SK-N-SH (cell line): ENCODE measurements around the gene ADD1. TPM values are rescaled to one million over a fixed set of nuclear protein-coding genes. Genes with fewer than 3 reads are reported as not detected.

ENCODE experiments used
- CTCF ChIA-PET: fragments of 300-600, 350-600 bp; formaldehyde crosslinking; extraction: SDS; loops from one replicate; lab custom pipeline; 2021; lab: Yijun Ruan, JAX
- POLR2A ChIA-PET: fragments of 350-600 bp; sonication (Branson Sonifier 250); formaldehyde crosslinking; extraction: SDS; loops from one replicate; lab custom pipeline; 2020; ENCODE audit warnings: antibody characterized with exemption, inconsistent platforms; lab: Yijun Ruan, JAX
- DNase-seq: peaks from one replicate; pipeline ENCODE4 v3.0.0; 2012
- H2AFZ ChIP-seq: fragments of 200-600 bp; sonication (generic); 2 replicates; pipeline ENCODE4 v1.8.1; 2016; ENCODE audit warnings: antibody characterized with exemption, mild to moderate bottlenecking, low read depth
- H3F3A ChIP-seq: fragments of 200-600 bp; sonication (generic); replicated peaks from 2 replicates; pipeline ENCODE3; 2016; ENCODE audit warnings: antibody characterized with exemption, mild to moderate bottlenecking; ENCODE audit not compliant: insufficient read depth
- H3K27ac ChIP-seq, 2 experiments: fragments of 200-500 bp in 1 of 2; fragments of 200-600 bp in 1 of 2; sonication (Bioruptor generic) in 1 of 2; sonication (generic), shearing (Covaris generic) in 1 of 2; 2 replicates each; pipeline versions ENCODE4 v1.5.1 to v1.6.1; 2014 to 2016; ENCODE audit warnings: low read depth in 2 of 2, inconsistent platforms in 1 of 2, low read length in 1 of 2, mild to moderate bottlenecking in 1 of 2, mixed read lengths in 1 of 2
- H3K27me3 ChIP-seq: fragments of 200-600 bp; sonication (generic), shearing (Covaris generic); 2 replicates; pipeline ENCODE4 v1.6.1; 2016; ENCODE audit warnings: mixed run types; ENCODE audit not compliant: insufficient read depth
- H3K36me3 ChIP-seq, 2 experiments: fragments of 200-500 bp in 1 of 2; fragments of 200-600 bp in 1 of 2; sonication (Bioruptor generic) in 1 of 2; sonication (generic) in 1 of 2; replicated peaks in 1 of 2; 2 replicates each; pipeline versions ENCODE3 to v1.5.1; 2014 to 2016; ENCODE audit warnings: low read length in 1 of 2, mild to moderate bottlenecking in 1 of 2; ENCODE audit not compliant: insufficient read depth in 2 of 2, control insufficient read depth in 1 of 2
- H3K4me1 ChIP-seq, 2 experiments: fragments of 200-500 bp in 1 of 2; fragments of 200-600 bp in 1 of 2; sonication (Bioruptor generic) in 1 of 2; sonication (generic), shearing (Covaris generic) in 1 of 2; 2 replicates each; pipeline versions ENCODE4 v1.5.1 to v1.6.1; 2014 to 2016; ENCODE audit warnings: low read depth in 1 of 2, low read length in 1 of 2, mixed run types in 1 of 2; ENCODE audit not compliant: insufficient read depth in 2 of 2, control insufficient read depth in 1 of 2
- H3K4me2 ChIP-seq: fragments of 200-600 bp; sonication (generic), shearing (Covaris generic); 2 replicates; pipeline ENCODE4 v1.6.1; 2017; ENCODE audit warnings: mixed run types
- H3K4me3 ChIP-seq, 2 experiments: fragments of 200-500 bp in 1 of 2; fragments of 200-600 bp in 1 of 2; sonication (Bioruptor generic) in 1 of 2; sonication (generic), shearing (Covaris generic) in 1 of 2; 2 replicates each; pipeline versions ENCODE4 v1.5.1 to v1.8.1; 2014 to 2016; ENCODE audit warnings: low read depth in 2 of 2, inconsistent platforms in 1 of 2, low read length in 1 of 2, mild to moderate bottlenecking in 1 of 2, mixed read lengths in 1 of 2, moderate library complexity in 1 of 2
- H3K79me2 ChIP-seq: fragments of 200-600 bp; sonication (generic); 2 replicates; pipeline ENCODE4 v1.8.1; 2017; ENCODE audit warnings: mild to moderate bottlenecking; ENCODE audit not compliant: insufficient read depth
- H3K9ac ChIP-seq: fragments of 200-600 bp; sonication (generic); 2 replicates; pipeline ENCODE4 v1.6.1; 2017; ENCODE audit warnings: mixed run types
- H3K9me2 ChIP-seq: fragments of 200-600 bp; sonication (generic); 2 replicates; pipeline ENCODE4 v1.6.1; 2017; ENCODE audit warnings: mixed run types
- H3K9me3 ChIP-seq: fragments of 200-600 bp; sonication (generic); 2 replicates; pipeline ENCODE4 v1.6.1; 2017; ENCODE audit warnings: mixed run types, mild to moderate bottlenecking, moderate library complexity
- H4K20me1 ChIP-seq: fragments of 200-600 bp; sonication (generic); 2 replicates; pipeline ENCODE4 v1.6.1; 2017; ENCODE audit warnings: mild to moderate bottlenecking, mixed run types; ENCODE audit not compliant: insufficient read depth
- CHD2 ChIP-seq: fragments of 150-350 bp; IDR thresholded peaks from 2 replicates; pipeline ENCODE4 v1.6.1; 2018; ENCODE audit warnings: low read length; ENCODE audit not compliant: partially characterized antibody
- ELF1 ChIP-seq: IDR thresholded peaks from 2 replicates; pipeline ENCODE4 v1.4.0; 2012
- EP300 ChIP-seq, 2 experiments: IDR thresholded peaks; 2 replicates each; pipeline versions ENCODE4 v1.4.0 to v1.6.1; 2012; ENCODE audit warnings: borderline replicate concordance in 1 of 2, low read depth in 1 of 2, low read length in 1 of 2
- FOSL2 ChIP-seq: IDR thresholded peaks from 2 replicates; pipeline ENCODE4 v1.4.0; 2012; ENCODE audit warnings: low read depth, mild to moderate bottlenecking, moderate library complexity, borderline replicate concordance
- FOXJ3 ChIP-seq: sonication (generic); formaldehyde crosslinking; IDR thresholded peaks from 2 replicates; pipeline ENCODE4 v1.5.1; 2020; ENCODE audit warnings: mild to moderate bottlenecking, missing genetic modification reagents
- FOXM1 ChIP-seq: IDR thresholded peaks from 2 replicates; pipeline ENCODE4 v1.4.0; 2012; ENCODE audit warnings: low read depth, mild to moderate bottlenecking
- GABPA ChIP-seq: IDR thresholded peaks from 2 replicates; pipeline ENCODE4 v1.4.0; 2012; ENCODE audit warnings: low read depth, mild to moderate bottlenecking
- GATA2 ChIP-seq: sonication (generic); formaldehyde crosslinking; IDR thresholded peaks from 2 replicates; pipeline ENCODE4 v1.5.0; 2020; ENCODE audit warnings: mild to moderate bottlenecking, missing genetic modification reagents
- PBX3 ChIP-seq: IDR thresholded peaks from 2 replicates; pipeline ENCODE4; 2012
- POLR2AphosphoS5 ChIP-seq: IDR thresholded peaks from 2 replicates; pipeline ENCODE4 v1.6.1; 2012; ENCODE audit warnings: low read depth, low read length
- RAD21 ChIP-seq: IDR thresholded peaks from 2 replicates; pipeline ENCODE4 v1.6.1; 2012; ENCODE audit warnings: mild to moderate bottlenecking, low read length
- REST ChIP-seq: IDR thresholded peaks from 2 replicates; pipeline ENCODE4 v1.6.1; 2012; ENCODE audit warnings: mild to moderate bottlenecking, low read depth, low read length, moderate library complexity
- RFX5 ChIP-seq: IDR thresholded peaks from 2 replicates; pipeline ENCODE4 v1.6.1; 2012; ENCODE audit warnings: mild to moderate bottlenecking, improper control_type of control experiment, low read length
- SIN3A ChIP-seq: IDR thresholded peaks from 2 replicates; pipeline ENCODE4 v1.6.1; 2012; ENCODE audit warnings: low read depth, mild to moderate bottlenecking, low read length, moderate library complexity, borderline replicate concordance
- TCF12 ChIP-seq: IDR thresholded peaks from 2 replicates; pipeline ENCODE4 v1.4.0; 2012
- TEAD4 ChIP-seq: IDR thresholded peaks from 2 replicates; pipeline ENCODE4 v1.4.0; 2012; ENCODE audit warnings: mild to moderate bottlenecking, borderline replicate concordance; ENCODE audit not compliant: insufficient read depth
- WGBS: methylation state at CpG from one replicate; pipeline ENCODE4 v1.1.6; 2017; ENCODE audit warnings: low lambda C conversion rate; 5-methylcytosine and 5-hydroxymethylcytosine counted together
- polyA plus RNA-seq, 3 experiments: library from polyadenylated mRNA; depleted of rRNA; stranded (reverse); fragments of >200 nt; gene quantifications; 2 replicates each; pipeline ENCODE4 v1.2.3, GENCODE V29; 2012

The ADD1 gene
- polyA plus RNA-seq, 1 of the 3 experiments (the other 2 are of a cell fraction) = 155 TPM

- DNase-seq = no peak
- Histone ChIP-seq H3K4me3 (no peak overlapping the region), H3F3A (peaks cover 3% of the 10 kb centered on the region), H3K79me2 (peaks cover 72% of the 10 kb centered on the region; the same call in 1 of the 2 replicates), H3K9me2 (no peaks in the 10 kb centered on the region), H3K36me3 (peaks cover 20 to 49% of the 10 kb centered on the region in 2 experiments), H4K20me1 (peaks cover 17% of the 10 kb centered on the region), H3K27me3 (no peaks in the 10 kb centered on the region), H3K9ac (no peak overlapping the region), H3K9me3 (no peaks in the 10 kb centered on the region), H3K4me1 (peaks cover 0 to 22% of the 10 kb centered on the region in 2 experiments; a peak in 2 of 4 replicates), H3K4me2 (no peak overlapping the region), H3K27ac (no peak overlapping the region), H2AFZ (no peak overlapping the region)
- ChIA-PET CTCF (interaction anchor here (0.6 to 1.0 kb wide), 2 partner anchors 16 to 387 kb away, joined by 3 read pairs; no protein-coding TSS in a partner anchor), POLR2A (no interaction called here)
- 87% methylated on average over 3 of the region's 3 CpGs for WGBS
- TF ChIP-seq FOSL2 (no peak), CHD2 (no peak), PBX3 (no peak), FOXM1 (no peak), FOXJ3 (CRISPR knock-in tag) (no peak), RFX5 (no peak), POLR2AphosphoS5 (no peak), TCF12 (no peak), REST (no peak), TEAD4 (no peak), SIN3A (no peak), RAD21 (no peak), EP300 (IDR thresholded peaks at IDR 0.05; ENCODE audit: borderline replicate concordance in 1 of 2, low read depth in 1 of 2, low read length in 1 of 2) (no peak), GABPA (no peak), ELF1 (no peak), GATA2 (no peak)
These were observed 45.2 kb downstream of the ADD1 start for GRCh38 chr4:2888886-2889285.
